K562 (cell line): ENCODE data around the gene MRPL28. TPM values are rescaled to one million over a fixed set of nuclear protein-coding genes. Genes with fewer than 3 reads are reported as not detected.

Experiments used
- ATAC-seq: fragments of 200-7000 bp; cut with Tn5 transposase; 3 replicates; pipeline ENCODE4 v1.9.1; 2020; ENCODE audit warnings: moderate library complexity
- BruUV-seq: library from RNA; stranded (reverse); fragments of 400-500 nt; replicated peaks from 2 replicates; lab custom pipeline; 2021; lab: Mats Ljungman, UMichigan
- CTCF ChIA-PET: fragments of 300-600 bp; formaldehyde crosslinking; extraction: SDS; loops from one replicate; lab custom pipeline; 2021; ENCODE audit warnings: low intra/inter-chr PET ratio; lab: Yijun Ruan, JAX
- POLR2A ChIA-PET: fragments of 300-600, 350-650 bp; sonication (Branson Sonifier 250); formaldehyde crosslinking; extraction: SDS; loops from one replicate; lab custom pipeline; 2021; ENCODE audit warnings: antibody characterized with exemption, inconsistent platforms; lab: Yijun Ruan, JAX
- DNase-seq, 4 experiments: peaks; one replicate each; pipeline versions ENCODE4 v3.0.0 to v3.0.0-alpha.2; 2011 to 2018; ENCODE audit warnings: low spot score in 3 of 4, mixed read lengths in 3 of 4; ENCODE audit errors: extremely low read depth in 1 of 4
- FAIRE-seq: peaks from 2 replicates; lab custom pipeline; 2011; peaks lifted over from hg19 to GRCh38; lab: Jason Lieb, UNC
- H2AFZ ChIP-seq: 2 replicates; pipeline ENCODE4 v1.6.0; 2011; ENCODE audit warnings: low read depth, low read length, control low read depth, inconsistent platforms
- H3K27ac ChIP-seq: fragments of 200-600 bp; 3 replicates; pipeline ENCODE4 v1.8.0; 2011; ENCODE audit warnings: low read depth, mild to moderate bottlenecking, control low read depth, inconsistent platforms, low read length, moderate library complexity, mixed read lengths; ENCODE audit errors: extremely low read depth
- H3K27me3 ChIP-seq, 2 experiments: fragments of 300-600 bp in 1 of 2; 2 replicates in 1 of 2; 3 replicates in 1 of 2; pipeline versions ENCODE4 v1.6.0 to v1.8.0; 2011; ENCODE audit warnings: inconsistent platforms in 2 of 2, low read length in 2 of 2, mild to moderate bottlenecking in 1 of 2, mixed read lengths in 1 of 2, moderate library complexity in 1 of 2; ENCODE audit not compliant: control insufficient read depth in 2 of 2, insufficient read depth in 2 of 2
- H3K36me3 ChIP-seq: fragments of 300-600 bp; 3 replicates; pipeline ENCODE4 v1.8.0; 2011; ENCODE audit warnings: mild to moderate bottlenecking, low read length, inconsistent platforms; ENCODE audit not compliant: control insufficient read depth, insufficient read depth
- H3K4me1 ChIP-seq, 2 experiments: fragments of 200-600 bp in 1 of 2; replicated peaks in 1 of 2; 2 replicates in 1 of 2; 3 replicates in 1 of 2; pipeline versions ENCODE4 v1.5.1 to v1.8.0; 2011; ENCODE audit warnings: inconsistent platforms in 2 of 2, low read length in 2 of 2, mild to moderate bottlenecking in 1 of 2, mixed read lengths in 1 of 2, moderate library complexity in 1 of 2; ENCODE audit not compliant: control insufficient read depth in 2 of 2, insufficient read depth in 2 of 2
- H3K4me2 ChIP-seq: 2 replicates; pipeline ENCODE4 v1.6.1; 2011; ENCODE audit warnings: low read length, control low read depth, inconsistent platforms, mixed read lengths; ENCODE audit not compliant: insufficient read depth
- H3K4me3 ChIP-seq: fragments of 200-600 bp; sonication (generic), shearing (Covaris generic); 2 replicates; pipeline ENCODE4 v1.5.1; 2016; ENCODE audit warnings: control low read depth, inconsistent platforms
- H3K79me2 ChIP-seq: fragments of 200-600 bp; 3 replicates; pipeline ENCODE4 v1.8.0; 2011; ENCODE audit warnings: low read length, inconsistent platforms; ENCODE audit not compliant: control insufficient read depth, insufficient read depth
- H3K9ac ChIP-seq, 2 experiments: 2 replicates each; pipeline versions ENCODE4 v1.6.0 to v1.6.1; 2011; ENCODE audit warnings: low read depth in 2 of 2, low read length in 2 of 2, control low read depth in 1 of 2, inconsistent platforms in 1 of 2, mild to moderate bottlenecking in 1 of 2, mixed read lengths in 1 of 2; ENCODE audit not compliant: insufficient read depth in 1 of 2
- H3K9me1 ChIP-seq: one replicate; pipeline ENCODE4 v1.6.0; 2011; ENCODE audit warnings: inconsistent platforms, mild to moderate bottlenecking, low read length, moderate library complexity; ENCODE audit not compliant: control insufficient read depth, insufficient read depth
- H3K9me3 ChIP-seq: replicated peaks from 2 replicates; pipeline ENCODE4 v1.5.1; 2011; ENCODE audit warnings: low read depth, low read length, inconsistent platforms; ENCODE audit not compliant: control insufficient read depth, insufficient read depth
- H4K20me1 ChIP-seq: replicated peaks from 2 replicates; pipeline ENCODE4 v1.6.1; 2011; ENCODE audit warnings: low read length, inconsistent platforms, mixed read lengths; ENCODE audit not compliant: control insufficient read depth, insufficient read depth
- GABPB1 ChIP-seq: sonication (generic); formaldehyde crosslinking; IDR thresholded peaks from 2 replicates; pipeline ENCODE4 v1.8.0; 2022; ENCODE audit warnings: mild to moderate bottlenecking, missing genetic modification reagents
- HNRNPUL1 ChIP-seq: fragments of 200-400 bp; formaldehyde crosslinking; IDR thresholded peaks from 2 replicates; pipeline ENCODE4 v1.6.1; 2017; ENCODE audit warnings: low read length
- NR1H2 ChIP-seq: sonication (generic); formaldehyde crosslinking; IDR thresholded peaks from 2 replicates; pipeline ENCODE4 v1.4.0; 2020; ENCODE audit warnings: mild to moderate bottlenecking, missing genetic modification reagents
- POLR2G ChIP-seq: fragments of 200-400 bp; formaldehyde crosslinking; IDR thresholded peaks from 2 replicates; pipeline ENCODE4 v1.6.1; 2017; ENCODE audit warnings: low read depth, mild to moderate bottlenecking, antibody characterized with exemption, low read length, moderate library complexity
- RBFOX2 ChIP-seq: fragments of 200-400 bp; formaldehyde crosslinking; IDR thresholded peaks from 2 replicates; pipeline ENCODE4 v1.6.1; 2017; ENCODE audit warnings: low read depth, mild to moderate bottlenecking, low read length, moderate library complexity
- SAFB2 ChIP-seq: fragments of 200-400 bp; formaldehyde crosslinking; IDR thresholded peaks from 2 replicates; pipeline ENCODE4 v1.6.1; 2018; ENCODE audit warnings: borderline replicate concordance, low read length, low read depth, moderate library complexity; ENCODE audit not compliant: severe bottlenecking
- SMARCA5 ChIP-seq: fragments of 450-650 bp; IDR thresholded peaks from 2 replicates; pipeline ENCODE4 v1.6.1; 2016
- ZNF311 ChIP-seq: fragments of 250-450 bp; sonication (Bioruptor Pico); IDR thresholded peaks from 2 replicates; pipeline ENCODE4 v1.4.0; 2020; ENCODE audit warnings: mild to moderate bottlenecking, moderate library complexity
- WGBS: fragments of 100-300 bp; shearing (Covaris generic); methylation state at CpG from one replicate; pipeline ENCODE4 v1.1.6; 2016; ENCODE audit warnings: low coverage, mixed read lengths; ENCODE audit not compliant: insufficient coverage; ENCODE audit errors: missing lambda C conversion rate; 5-methylcytosine and 5-hydroxymethylcytosine counted together
- in situ Hi-C: fragments of 300-500 bp; cut with MboI; formaldehyde crosslinking; loops from 4 replicates; pipeline ENCODE4 v1.15.0; 2018; ENCODE audit warnings: inconsistent platforms, mixed read lengths
- intact Hi-C: fragments of 100-400 bp; cut with micrococcal nuclease; formaldehyde crosslinking; loops from 2 replicates; pipeline ENCODE4 v1.14.2; 2022
- polyA plus RNA-seq, 8 experiments: library from polyadenylated mRNA; depleted of rRNA in 4 of 8; stranded (reverse) in 5 of 8; unstranded in 3 of 8; fragments of >200 nt; fragmentation: Nextera tagmentation in 2 of 8; fragmentation: Illumina TruSeq in 1 of 8; extraction: Ambion mirVana in 2 of 8; extraction: Trizol in 1 of 8; gene quantifications; 2 replicates each; pipeline versions ENCODE4 v1.2.1 to v1.2.3, GENCODE V29; 2011 to 2014; ENCODE audit warnings: inconsistent platforms in 1 of 8, missing spikeins in 1 of 8
- total RNA-seq, 7 experiments: library from RNA; depleted of rRNA in 6 of 7; stranded (reverse); fragments of >200 nt in 6 of 7; fragmentation: Illumina TruSeq in 2 of 7; extraction: Trizol in 2 of 7; gene quantifications; 2 replicates each; pipeline versions ENCODE4 v1.2.1 to v1.2.3, GENCODE V29; 2011 to 2021; ENCODE audit warnings: low replicate concordance in 1 of 7
- TF ChIP-seq, protein P1 (sequence below), 2 experiments: fragments of 450-650 bp; IDR thresholded peaks; 2 replicates each; pipeline ENCODE4 v1.6.1; 2016
- TF ChIP-seq, protein P2 (sequence below): fragments of 250-450 bp; sonication (Bioruptor Pico); IDR thresholded peaks from 2 replicates; pipeline ENCODE4 v1.5.0; 2021

The MRPL28 gene
- total and polyA plus RNA-seq, 9 of the 15 experiments (the other 6 are each of a cell fraction or from before 2014, with no cell fraction given): 2.5 to 323 (median 175) TPM

DNA sequence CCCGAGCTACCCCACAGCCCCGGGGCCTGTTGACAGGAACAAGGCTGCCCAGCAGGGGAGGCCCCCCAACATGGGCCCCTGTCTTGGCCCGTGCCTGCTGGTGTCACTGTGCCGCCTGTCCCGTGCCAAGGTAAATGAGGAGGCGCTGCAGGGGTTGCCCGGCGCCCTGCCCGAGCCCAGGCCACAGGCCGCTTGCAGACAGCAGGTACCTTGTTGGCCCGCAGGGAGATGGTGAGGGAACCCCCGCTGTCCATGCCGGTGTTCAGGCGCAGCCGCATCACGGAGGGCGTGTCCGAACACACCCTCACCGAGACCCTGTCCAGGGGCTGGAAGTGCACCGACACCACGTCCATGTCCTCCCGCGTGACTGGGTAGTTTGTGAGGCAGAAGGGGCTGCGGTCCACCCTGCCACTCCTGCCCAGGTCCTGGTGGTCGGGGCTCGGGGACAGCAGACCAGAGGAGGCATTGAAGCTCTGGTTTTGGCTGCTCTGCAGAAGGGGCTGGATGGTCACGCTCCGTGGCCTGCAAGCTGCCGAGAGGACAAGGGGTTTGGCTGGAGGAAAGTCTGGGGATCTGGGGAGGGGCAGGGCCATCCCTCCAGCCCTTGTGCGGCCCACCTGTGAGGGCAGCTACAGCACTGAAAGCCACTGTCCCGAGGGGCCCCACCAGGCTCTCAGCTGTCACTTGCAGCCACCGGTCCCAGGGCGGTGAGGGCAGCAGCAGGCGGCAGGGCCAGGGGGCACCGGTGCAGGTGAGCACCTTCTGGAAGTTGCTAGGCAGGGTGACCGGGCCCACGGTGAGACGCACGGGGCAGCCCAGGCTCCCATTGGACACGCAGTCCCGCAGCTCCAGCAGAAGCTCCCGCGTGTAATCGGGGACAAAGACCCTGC, 5.8 kb upstream of the MRPL28 start:
- ATAC-seq (no peak), FAIRE-seq (no peak), DNase-seq (no peak)
- Histone ChIP-seq H2AFZ (no peak overlapping the region), H3K27ac (no peak overlapping the region), H3K9ac (no peak overlapping the region), H3K9me1 (peaks cover under 1% of the 10 kb centered on the region), H3K27me3 (no peaks in the 10 kb centered on the region), H3K4me1 (peaks cover 4 to 60% of the 10 kb centered on the region in 2 experiments; a peak in 4 of 5 replicates), H3K4me2 (no peak overlapping the region), H3K79me2 (peaks cover 25% of the 10 kb centered on the region), H3K36me3 (peaks cover 63% of the 10 kb centered on the region; the same call in 2 of the 3 replicates), H3K4me3 (no peak overlapping the region), H4K20me1 (no peaks in the 10 kb centered on the region), H3K9me3 (no peaks in the 10 kb centered on the region)
- intact Hi-C loops: no loop called here
- BruUV-seq: no TSS peak
- no peak for TF ChIP-seq HNRNPUL1
- TF ChIP-seq ZNF311 (CRISPR knock-in tag): no peak
- TF ChIP-seq POLR2G: peak; percentile 42; the same call in 1 of the 2 replicates
- TF ChIP-seq GABPB1 (CRISPR knock-in tag): no peak
- TF ChIP-seq SAFB2: no peak
- no peak for TF ChIP-seq SMARCA5
- no peak for TF ChIP-seq NR1H2 (CRISPR knock-in tag)
- TF ChIP-seq, protein P1, sequence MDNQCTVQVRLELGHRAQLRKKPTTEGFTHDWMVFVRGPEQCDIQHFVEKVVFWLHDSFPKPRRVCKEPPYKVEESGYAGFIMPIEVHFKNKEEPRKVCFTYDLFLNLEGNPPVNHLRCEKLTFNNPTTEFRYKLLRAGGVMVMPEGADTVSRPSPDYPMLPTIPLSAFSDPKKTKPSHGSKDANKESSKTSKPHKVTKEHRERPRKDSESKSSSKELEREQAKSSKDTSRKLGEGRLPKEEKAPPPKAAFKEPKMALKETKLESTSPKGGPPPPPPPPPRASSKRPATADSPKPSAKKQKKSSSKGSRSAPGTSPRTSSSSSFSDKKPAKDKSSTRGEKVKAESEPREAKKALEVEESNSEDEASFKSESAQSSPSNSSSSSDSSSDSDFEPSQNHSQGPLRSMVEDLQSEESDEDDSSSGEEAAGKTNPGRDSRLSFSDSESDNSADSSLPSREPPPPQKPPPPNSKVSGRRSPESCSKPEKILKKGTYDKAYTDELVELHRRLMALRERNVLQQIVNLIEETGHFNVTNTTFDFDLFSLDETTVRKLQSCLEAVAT (IDR thresholded peaks at IDR 0.05): no peak
- TF ChIP-seq RBFOX2: peak; percentile 40
- TF ChIP-seq, protein P2, sequence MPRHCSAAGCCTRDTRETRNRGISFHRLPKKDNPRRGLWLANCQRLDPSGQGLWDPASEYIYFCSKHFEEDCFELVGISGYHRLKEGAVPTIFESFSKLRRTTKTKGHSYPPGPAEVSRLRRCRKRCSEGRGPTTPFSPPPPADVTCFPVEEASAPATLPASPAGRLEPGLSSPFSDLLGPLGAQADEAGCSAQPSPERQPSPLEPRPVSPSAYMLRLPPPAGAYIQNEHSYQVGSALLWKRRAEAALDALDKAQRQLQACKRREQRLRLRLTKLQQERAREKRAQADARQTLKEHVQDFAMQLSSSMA (CRISPR knock-in tag): no peak
- POLR2A ChIA-PET: interaction anchor here (0.5 to 1.1 kb wide), 4 partner anchors 21 to 304 kb away, joined by 3 to 4 read pairs (median 3); no protein-coding TSS in a partner anchor
- 93% methylated on average over 34 of the region's 44 CpGs for WGBS
- in situ Hi-C loops: no loop called here
- CTCF ChIA-PET: no interaction called here
